PC-3 (cell line): ENCODE data around the gene PLAAT4. TPM values are rescaled to one million over a fixed set of nuclear protein-coding genes. Genes with fewer than 3 reads are reported as not detected.
"Not testable (repeated sequence)": the region's sequence is repeated elsewhere in the genome, so short reads cannot be mapped to it uniquely, and the experiment has no call there.

ENCODE experiments used
- ATAC-seq: fragments of 200-7000 bp; cut with Tn5 transposase; 2 replicates; pipeline ENCODE4 v1.9.1; 2020; ENCODE audit warnings: mild to moderate bottlenecking, moderate library complexity
- BruUV-seq: library from RNA; stranded (reverse); fragments of 400-500 nt; replicated peaks from 2 replicates; lab custom pipeline; 2021; lab: Mats Ljungman, UMichigan
- CTCF ChIA-PET: fragments of 300-600 bp; sonication (Branson Sonifier 250); formaldehyde crosslinking; loops from one replicate; lab custom pipeline; 2022; ENCODE audit warnings: antibody characterized with exemption; lab: Charles Lee
- POLR2A ChIA-PET: fragments of 300-600 bp; sonication (Branson Sonifier 250); formaldehyde crosslinking; loops from one replicate; lab custom pipeline; 2022; ENCODE audit warnings: antibody characterized with exemption; ENCODE audit not compliant: unreplicated experiment; lab: Charles Lee
- DNase-seq: peaks from one replicate; pipeline ENCODE4 v3.0.0-alpha.2; 2015
- H2AFZ ChIP-seq: fragments of 300-600 bp; sonication (generic); 2 replicates; pipeline ENCODE4 v1.6.0; 2016; ENCODE audit warnings: antibody characterized with exemption, low read length
- H3F3A ChIP-seq: fragments of 300-600 bp; sonication (generic); one replicate; pipeline ENCODE4 v1.6.0; 2017; ENCODE audit warnings: antibody characterized with exemption, low read length, control low read depth, mild to moderate bottlenecking; ENCODE audit not compliant: unreplicated experiment
- H3K27ac ChIP-seq: fragments of 300-600 bp; sonication (generic); 2 replicates; pipeline ENCODE4 v1.5.1; 2016; ENCODE audit warnings: mild to moderate bottlenecking, low read length
- H3K27me3 ChIP-seq: fragments of 300-600 bp; sonication (generic); 2 replicates; pipeline ENCODE4 v1.6.1; 2016; ENCODE audit warnings: low read length, mixed read lengths
- H3K36me3 ChIP-seq: fragments of 300-600 bp; sonication (generic); 2 replicates; pipeline ENCODE4 v1.6.1; 2016; ENCODE audit warnings: low read depth, mixed run types, low read length, mixed read lengths
- H3K4me1 ChIP-seq: fragments of 300-600 bp; sonication (generic); 2 replicates; pipeline ENCODE4 v1.5.1; 2016; ENCODE audit warnings: low read length; ENCODE audit not compliant: insufficient read depth
- H3K4me2 ChIP-seq: fragments of 300-600 bp; sonication (generic); 2 replicates; pipeline ENCODE4 v1.6.0; 2016; ENCODE audit warnings: low read length
- H3K4me3 ChIP-seq: fragments of 300-600 bp; sonication (generic); 2 replicates; pipeline ENCODE4 v1.5.1; 2016; ENCODE audit warnings: mild to moderate bottlenecking, low read length, mixed read lengths
- H3K79me2 ChIP-seq: fragments of 300-600 bp; sonication (generic); 2 replicates; pipeline ENCODE4 v1.6.1; 2017; ENCODE audit warnings: low read length, mixed read lengths
- H3K9ac ChIP-seq: fragments of 300-600 bp; sonication (generic); 2 replicates; pipeline ENCODE4 v1.6.0; 2016; ENCODE audit warnings: mild to moderate bottlenecking, low read length
- H3K9me2 ChIP-seq: fragments of 300-600 bp; sonication (generic); replicated peaks from 2 replicates; pipeline ENCODE4 v1.6.1; 2016; ENCODE audit warnings: mixed run types, low read length, mixed read lengths
- H3K9me3 ChIP-seq: fragments of 300-600 bp; sonication (generic); 2 replicates; pipeline ENCODE4 v1.6.1; 2016; ENCODE audit warnings: low read length, mixed read lengths
- H4K20me1 ChIP-seq: fragments of 300-600 bp; sonication (generic); 2 replicates; pipeline ENCODE4 v1.6.1; 2016; ENCODE audit warnings: low read length, mixed read lengths
- EZH2 ChIP-seq: fragments of 300-600 bp; sonication (generic); IDR thresholded peaks from one replicate; pipeline ENCODE4 v1.6.1; 2017; ENCODE audit warnings: antibody characterized with exemption, mild to moderate bottlenecking, low read length; ENCODE audit not compliant: unreplicated experiment
- EZH2phosphoT487 ChIP-seq: fragments of 300-600 bp; sonication (generic); IDR thresholded peaks from 2 replicates; pipeline ENCODE4 v1.6.1; 2018; ENCODE audit warnings: mild to moderate bottlenecking, antibody characterized with exemption, low read length, borderline replicate concordance
- intact Hi-C: fragments of 100-400 bp; cut with micrococcal nuclease; formaldehyde crosslinking; loops from 2 replicates; pipeline ENCODE4 v1.9.0; 2023
- total RNA-seq: library from RNA; depleted of rRNA; stranded (reverse); fragments of >200 nt; gene quantifications from 2 replicates; pipeline ENCODE4 v1.2.3, GENCODE V29; 2014
- TF ChIP-seq, protein P1 (sequence below): fragments of 300-600 bp; sonication (generic); conservative IDR thresholded peaks from 2 replicates; pipeline ENCODE4 v1.5.1; 2017; ENCODE audit warnings: antibody characterized with exemption, low read depth, mild to moderate bottlenecking, low read length

The PLAAT4 gene
- total RNA-seq, 1 experiment from 2014 or later, result 5.4 TPM

DNA sequence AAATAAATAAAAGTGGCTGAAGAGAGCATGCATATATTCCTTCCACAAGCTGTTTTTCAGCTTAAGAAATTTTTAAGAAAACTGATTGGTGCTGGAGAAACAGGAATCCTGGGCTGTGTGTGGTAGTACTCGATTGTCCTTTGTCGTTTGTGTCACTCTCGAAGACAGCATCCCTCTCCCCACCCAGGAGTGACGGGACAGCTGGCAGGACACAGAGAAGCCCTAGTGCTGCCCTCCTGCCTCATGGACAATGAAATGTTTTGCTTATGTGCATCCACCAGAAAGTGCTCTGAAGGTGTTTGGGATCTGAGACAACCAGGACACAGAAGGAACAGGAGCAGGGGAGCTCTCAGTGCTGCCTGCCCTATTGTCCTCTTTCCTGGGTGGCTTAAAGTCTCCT lies 12.8 kb downstream of the PLAAT4 start:
- Histone ChIP-seq H3K4me2 (no peak overlapping the region), H3K4me3 (no peak overlapping the region), H4K20me1 (no peaks in the 10 kb centered on the region), H3K27me3 (no peaks in the 10 kb centered on the region), H3K79me2 (no peaks in the 10 kb centered on the region), H3K9me3 (no peaks in the 10 kb centered on the region), H3F3A (no peaks in the 10 kb centered on the region), H3K9ac (no peak overlapping the region), H3K36me3 (no peaks in the 10 kb centered on the region), H3K9me2 (no peaks in the 10 kb centered on the region), H3K27ac (no peak overlapping the region), H2AFZ (no peak overlapping the region), H3K4me1 (peaks cover 17% of the 10 kb centered on the region)
- TF ChIP-seq EZH2 (no peak), EZH2phosphoT487 (no peak)
- TF ChIP-seq, protein P1, sequence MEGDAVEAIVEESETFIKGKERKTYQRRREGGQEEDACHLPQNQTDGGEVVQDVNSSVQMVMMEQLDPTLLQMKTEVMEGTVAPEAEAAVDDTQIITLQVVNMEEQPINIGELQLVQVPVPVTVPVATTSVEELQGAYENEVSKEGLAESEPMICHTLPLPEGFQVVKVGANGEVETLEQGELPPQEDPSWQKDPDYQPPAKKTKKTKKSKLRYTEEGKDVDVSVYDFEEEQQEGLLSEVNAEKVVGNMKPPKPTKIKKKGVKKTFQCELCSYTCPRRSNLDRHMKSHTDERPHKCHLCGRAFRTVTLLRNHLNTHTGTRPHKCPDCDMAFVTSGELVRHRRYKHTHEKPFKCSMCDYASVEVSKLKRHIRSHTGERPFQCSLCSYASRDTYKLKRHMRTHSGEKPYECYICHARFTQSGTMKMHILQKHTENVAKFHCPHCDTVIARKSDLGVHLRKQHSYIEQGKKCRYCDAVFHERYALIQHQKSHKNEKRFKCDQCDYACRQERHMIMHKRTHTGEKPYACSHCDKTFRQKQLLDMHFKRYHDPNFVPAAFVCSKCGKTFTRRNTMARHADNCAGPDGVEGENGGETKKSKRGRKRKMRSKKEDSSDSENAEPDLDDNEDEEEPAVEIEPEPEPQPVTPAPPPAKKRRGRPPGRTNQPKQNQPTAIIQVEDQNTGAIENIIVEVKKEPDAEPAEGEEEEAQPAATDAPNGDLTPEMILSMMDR, result no peak
- ChIA-PET POLR2A (no interaction called here), CTCF (no interaction called here)
- BruUV-seq, result no TSS peak
- DNase-seq (no peak), ATAC-seq (no peak)
- intact Hi-C loops, result no loop called here

DNA sequence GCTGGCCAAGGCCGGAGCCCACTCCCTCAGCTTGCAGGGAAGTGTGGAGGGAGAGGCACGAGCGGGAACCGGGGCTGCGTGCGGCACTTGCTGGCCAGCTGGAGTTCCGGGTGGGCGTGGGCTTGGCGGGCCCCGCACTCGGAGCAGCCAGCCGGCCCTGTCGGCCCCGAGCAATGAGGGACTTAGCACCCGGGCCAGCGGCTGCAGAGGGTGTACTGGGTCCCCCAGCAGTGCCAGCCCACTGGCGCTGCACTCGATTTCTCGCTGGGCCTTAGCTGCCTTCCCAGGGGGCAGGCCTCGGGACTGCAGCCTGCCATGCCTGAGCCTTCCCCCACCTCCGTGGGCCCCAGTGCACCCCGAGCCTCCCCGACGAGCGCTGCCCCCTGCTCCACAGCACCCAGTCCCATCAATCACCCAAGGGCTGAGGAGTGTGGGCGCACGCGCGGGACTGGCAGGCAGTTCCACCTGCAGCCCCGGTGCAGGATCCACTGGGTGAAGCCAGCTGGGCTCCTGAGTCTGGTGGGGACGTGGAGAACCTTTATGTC lies 13.6 kb downstream of the PLAAT4 start:
- POLR2A ChIA-PET, H2AFZ ChIP-seq, BruUV-seq: not testable (repeated sequence)

DNA sequence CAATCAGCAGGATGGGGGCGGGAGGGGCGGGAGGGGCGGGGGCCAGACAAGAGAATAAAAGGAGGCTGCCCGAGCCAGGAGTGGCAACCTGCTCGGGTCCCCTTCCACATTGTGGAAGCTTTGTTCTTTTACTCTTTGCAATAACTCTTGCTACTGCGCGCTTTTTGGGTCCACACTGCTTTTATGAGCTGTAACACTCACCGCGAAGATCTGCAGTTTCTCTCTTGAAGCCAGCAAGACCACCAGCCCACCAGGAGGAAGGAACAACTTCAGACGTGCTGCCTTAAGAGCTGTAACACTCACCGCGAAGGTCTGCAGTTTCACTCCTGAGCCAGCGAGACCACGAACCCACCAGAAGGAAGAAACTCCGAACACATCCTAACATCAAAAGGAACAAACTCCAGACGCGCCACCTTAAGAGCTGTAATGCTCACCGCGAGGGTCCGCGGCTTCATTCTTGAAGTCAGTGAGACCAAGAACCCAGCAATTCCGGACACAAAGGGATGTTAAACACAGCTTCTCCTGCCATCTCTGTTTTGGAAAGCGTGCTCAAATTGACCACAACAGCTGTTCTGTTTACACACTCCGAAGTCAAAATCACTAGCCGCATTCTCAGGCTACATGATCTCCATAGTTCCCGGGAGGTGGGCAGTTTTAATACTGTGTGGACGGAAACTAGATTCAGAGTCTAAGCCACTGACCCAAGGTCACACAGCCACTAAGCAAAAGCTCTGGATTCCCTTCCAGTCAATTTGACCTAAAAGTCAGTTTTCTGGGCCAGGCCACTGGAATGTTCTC lies 14.7 kb downstream of the PLAAT4 start:
- POLR2A ChIA-PET, result interaction anchor here (0.6 kb wide), 2 partner anchors 9 to 663 kb away, joined by 5 to 13 read pairs; no protein-coding TSS in a partner anchor
- no peaks in the 10 kb centered on the region for H3F3A ChIP-seq

More for the DNA sequence above, 13.6 kb downstream of the PLAAT4 start:
- H3K4me3 ChIP-seq, H3K4me2 ChIP-seq, H3K9me3 ChIP-seq, H3K27me3 ChIP-seq, DNase-seq, intact Hi-C loops, H3F3A ChIP-seq, ATAC-seq, H4K20me1 ChIP-seq, H3K9ac ChIP-seq, H3K79me2 ChIP-seq, H3K27ac ChIP-seq, H3K9me2 ChIP-seq, H3K36me3 ChIP-seq, CTCF ChIA-PET: not testable (repeated sequence)
- peaks cover 17% of the 10 kb centered on the region for H3K4me1 ChIP-seq

More for the DNA sequence above, 14.7 kb downstream of the PLAAT4 start:
- TF ChIP-seq, protein P1, result no peak
- intact Hi-C loops, result no loop called here
- BruUV-seq, result no TSS peak
- Histone ChIP-seq H3K27ac (no peak overlapping the region), H3K9ac (no peak overlapping the region), H3K4me2 (no peak overlapping the region), H3K79me2 (no peaks in the 10 kb centered on the region), H3K4me3 (no peak overlapping the region), H3K27me3 (no peaks in the 10 kb centered on the region), H2AFZ (no peak overlapping the region), H3K36me3 (no peaks in the 10 kb centered on the region), H3K9me3 (no peaks in the 10 kb centered on the region), H3K9me2 (no peaks in the 10 kb centered on the region), H3K4me1 (peaks cover 17% of the 10 kb centered on the region), H4K20me1 (no peaks in the 10 kb centered on the region)
- CTCF ChIA-PET, result no interaction called here
- DNase-seq (no peak), ATAC-seq (no peak)
